ENCODE results near the gene SLC30A3.

Gene SLC30A3

DNA sequence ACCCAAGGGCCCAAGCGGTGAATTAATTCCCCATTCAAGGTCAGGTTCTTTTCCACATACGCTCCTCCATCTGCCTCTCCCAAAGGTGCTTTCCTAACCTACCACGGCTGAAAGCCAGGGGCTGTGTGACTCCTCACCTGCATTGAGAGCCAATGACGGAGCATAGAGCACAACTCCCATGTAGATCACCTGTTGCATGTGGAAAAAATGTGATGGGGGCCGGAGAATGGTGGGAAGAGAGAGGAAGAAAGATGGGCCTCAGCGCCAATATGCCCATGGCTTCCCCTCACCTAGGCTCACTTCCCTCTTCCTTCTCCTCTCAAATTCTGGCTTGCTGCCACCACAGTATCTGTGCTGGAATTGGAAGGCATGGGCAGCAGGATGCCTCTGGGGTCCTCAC is 56.5 kb downstream of the SLC30A3 start:
- FAIRE-seq: no peak
- DNase-seq (ENCODE audit: low spot score): no peak

DNA sequence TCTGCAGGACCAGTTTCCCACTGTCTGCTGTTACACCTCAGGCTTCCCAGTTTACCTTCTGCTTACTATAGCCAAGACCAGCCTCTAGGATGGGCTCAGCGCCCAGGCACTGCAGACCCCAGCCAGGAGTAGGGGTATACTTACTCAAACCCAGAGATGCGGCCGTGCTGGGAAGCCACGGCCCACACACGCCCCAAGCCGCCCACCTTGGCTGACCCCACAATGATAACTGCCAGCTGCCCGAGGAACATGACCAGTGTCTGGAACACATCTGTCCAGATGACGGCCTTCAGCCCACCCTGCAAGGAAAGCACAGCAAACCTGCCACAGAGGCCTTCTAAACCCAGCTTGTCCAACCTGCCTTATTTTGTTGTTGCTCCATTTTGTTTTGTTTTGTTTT is 57.6 kb downstream of the SLC30A3 start:
- no peak for FAIRE-seq
- DNase-seq (ENCODE audit: low spot score): no peak

DNA sequence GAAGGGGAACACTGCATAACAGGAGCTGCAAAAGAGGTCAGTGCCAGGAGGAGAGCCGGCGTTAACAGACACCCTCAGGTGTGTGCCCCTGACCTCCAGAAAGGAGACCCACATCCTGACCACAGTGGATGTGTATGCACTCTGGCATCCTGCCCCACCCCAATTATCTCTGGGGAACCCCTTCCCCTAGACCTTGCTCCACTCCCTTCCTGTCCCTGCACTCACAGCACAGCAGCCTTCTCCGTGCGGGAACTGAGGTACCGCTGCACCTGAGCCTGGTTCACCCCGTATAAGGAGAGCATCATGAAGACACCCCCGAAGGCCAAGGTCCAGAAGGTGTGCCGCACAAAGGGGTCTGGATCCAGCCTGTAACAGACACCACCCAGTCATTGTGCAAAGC is 58.3 kb downstream of the SLC30A3 start:
- FAIRE-seq (no peak), DNase-seq (ENCODE audit: low spot score) (no peak)

DNA sequence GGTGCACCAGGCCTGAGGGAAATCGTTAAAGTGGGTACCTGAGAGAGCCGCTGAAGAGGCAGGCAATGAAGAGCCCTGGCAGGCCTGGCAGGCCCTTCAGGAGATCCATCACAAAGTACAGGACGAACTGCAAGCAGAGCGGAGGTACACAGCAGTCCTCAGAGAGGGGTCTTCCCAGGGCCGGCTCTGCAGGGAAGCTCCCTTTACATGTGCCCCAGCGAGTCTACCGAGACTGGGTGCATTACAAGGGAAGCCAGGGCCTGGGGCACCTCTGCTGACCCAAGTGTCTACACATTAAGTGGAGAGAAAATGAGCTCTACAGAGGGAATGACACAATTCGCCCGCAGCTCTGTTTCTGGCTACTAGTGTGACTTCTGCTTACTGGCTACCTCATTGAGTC is 59.1 kb downstream of the SLC30A3 start:
- FAIRE-seq (no peak), DNase-seq (ENCODE audit: low spot score) (no peak)

Measured in urothelium cell line (cell line).